NCI-H1092 (cell line): ENCODE measurements around the gene SLC17A7.
"Not testable (repeated sequence)": the region's sequence is repeated elsewhere in the genome, so short reads cannot be mapped to it uniquely, and the experiment has no call there.

Source experiments
- DNase-seq: peaks from one replicate; lab custom pipeline; 2025; lab: John Stamatoyannopoulos, UW

The SLC17A7 gene

GRCh38 chr19:49441210-49441959, at the start of gene SLC17A7:
SLC17A7 (minus strand) TSS chr19:49441527; CDS start chr19:49441379, 148 bp downstream.
- DNase-seq = no peak

GRCh38 chr19:49490287-49491029, 49.1 kb upstream of the SLC17A7 start:
- DNase-seq = no peak

- DNase-seq = no peak
Measured at GRCh38 chr19:49489601-49490167, 48.4 kb upstream of the SLC17A7 start.

- DNase-seq = no peak
Measured at GRCh38 chr19:49488863-49489537, 47.7 kb upstream of the SLC17A7 start.

GRCh38 chr19:49488046-49488862, 46.9 kb upstream of the SLC17A7 start:
- no peak for DNase-seq

- DNase-seq = peak; percentile 98
Measured at GRCh38 chr19:49487277-49488045, 46.1 kb upstream of the SLC17A7 start, which contains the start of gene RPL13A. RPL13A (plus strand) TSS chr19:49487608; CDS start chr19:49487630, 22 bp downstream.

GRCh38 chr19:49486710-49487276, 45.5 kb upstream of the SLC17A7 start:
- DNase-seq = no peak

GRCh38 chr19:49486232-49486631, 44.9 kb upstream of the SLC17A7 start:
- no peak for DNase-seq

GRCh38 chr19:49481020-49481683, 39.8 kb upstream of the SLC17A7 start:
- DNase-seq = no peak

GRCh38 chr19:49479975-49480628, 38.8 kb upstream of the SLC17A7 start:
- no peak for DNase-seq

GRCh38 chr19:49475995-49476880, 34.9 kb upstream of the SLC17A7 start:
- DNase-seq = no peak

- no peak for DNase-seq
Measured at GRCh38 chr19:49475191-49475917, 34.0 kb upstream of the SLC17A7 start.

- DNase-seq = no peak
Measured at GRCh38 chr19:49474542-49474924, 33.2 kb upstream of the SLC17A7 start.

GRCh38 chr19:49473868-49474541, 32.7 kb upstream of the SLC17A7 start, which contains the start of gene FLT3LG:
FLT3LG (plus strand) TSS chr19:49474215; CDS start chr19:49474640, 425 bp downstream.
- DNase-seq = peak; percentile 9

GRCh38 chr19:49473501-49473867, 32.2 kb upstream of the SLC17A7 start:
- not testable (repeated sequence) for DNase-seq

- DNase-seq = no peak
Measured at GRCh38 chr19:49472936-49473335, 31.6 kb upstream of the SLC17A7 start.

- DNase-seq = no peak
Measured at GRCh38 chr19:49470615-49470978, 29.3 kb upstream of the SLC17A7 start.
